H9 (cell line): Measurements from ENCODE around the gene CORO7. TPM values are rescaled to one million over a fixed set of nuclear protein-coding genes. Genes with fewer than 3 reads are reported as not detected.
A peak's percentile ranks its signal among the peaks of the same experiment; 100 is the strongest.

Experiments used
- DNase-seq: peaks from one replicate; pipeline ENCODE4 v3.0.0-alpha.2; 2017
- H2AFZ ChIP-seq: one replicate; pipeline ENCODE4 v1.6.1; 2013; ENCODE audit warnings: mild to moderate bottlenecking, low read length, control low read depth, moderate library complexity
- H2AK5ac ChIP-seq: 2 replicates; pipeline ENCODE4 v1.6.1; 2013; ENCODE audit warnings: low read length, control low read depth, mixed read lengths; ENCODE audit not compliant: insufficient read length
- H2BK120ac ChIP-seq: one replicate; pipeline ENCODE4 v1.6.1; 2013; ENCODE audit warnings: low read depth, mild to moderate bottlenecking, low read length, control low read depth, inconsistent platforms; ENCODE audit not compliant: poor library complexity, severe bottlenecking
- H2BK12ac ChIP-seq: 2 replicates; pipeline ENCODE4 v1.6.1; 2013; ENCODE audit warnings: low read length, control low read depth, mixed read lengths, low read depth; ENCODE audit not compliant: insufficient read length
- H2BK15ac ChIP-seq: 2 replicates; pipeline ENCODE4 v1.6.1; 2013; ENCODE audit warnings: low read depth, low read length, control low read depth
- H2BK20ac ChIP-seq: one replicate; pipeline ENCODE4 v1.6.1; 2013; ENCODE audit warnings: low read depth, mild to moderate bottlenecking, low read length, control low read depth, inconsistent platforms; ENCODE audit not compliant: poor library complexity, severe bottlenecking
- H2BK5ac ChIP-seq: 2 replicates; pipeline ENCODE4 v1.6.1; 2013; ENCODE audit warnings: low read length, control low read depth, mixed read lengths; ENCODE audit not compliant: insufficient read length
- H3K14ac ChIP-seq: 2 replicates; pipeline ENCODE4 v1.6.1; 2013; ENCODE audit warnings: low read length, control low read depth; ENCODE audit not compliant: insufficient read depth
- H3K18ac ChIP-seq: 2 replicates; pipeline ENCODE4 v1.6.1; 2013; ENCODE audit warnings: low read depth, mild to moderate bottlenecking, mixed read lengths, low read length, control low read depth; ENCODE audit not compliant: insufficient read length
- H3K23ac ChIP-seq: 2 replicates; pipeline ENCODE4 v1.6.1; 2013; ENCODE audit warnings: low read length, control low read depth, mixed read lengths, low read depth; ENCODE audit not compliant: insufficient read length
- H3K23me2 ChIP-seq: 2 replicates; pipeline ENCODE4 v1.6.1; 2013; ENCODE audit warnings: low read depth, mild to moderate bottlenecking, mixed read lengths, low read length, control low read depth; ENCODE audit not compliant: insufficient read length, poor library complexity, severe bottlenecking
- H3K27ac ChIP-seq: 2 replicates; pipeline ENCODE4 v1.5.1; 2013; ENCODE audit warnings: low read length, control low read depth, mixed read lengths, low read depth; ENCODE audit not compliant: insufficient read length
- H3K27me3 ChIP-seq: 2 replicates; pipeline ENCODE4 v1.6.1; 2013; ENCODE audit warnings: low read length, control low read depth, inconsistent platforms; ENCODE audit not compliant: insufficient read depth
- H3K4ac ChIP-seq: 2 replicates; pipeline ENCODE4 v1.6.1; 2013; ENCODE audit warnings: low read depth, mild to moderate bottlenecking, control low read depth, inconsistent platforms, low read length, moderate library complexity
- H3K4me1 ChIP-seq: 2 replicates; pipeline ENCODE4 v1.6.1; 2013; ENCODE audit warnings: low read length, control low read depth, inconsistent platforms; ENCODE audit not compliant: insufficient read depth
- H3K4me2 ChIP-seq: 2 replicates; pipeline ENCODE4 v1.6.1; 2013; ENCODE audit warnings: low read length, control low read depth, mixed read lengths; ENCODE audit not compliant: insufficient read length, insufficient read depth
- H3K56ac ChIP-seq: 2 replicates; pipeline ENCODE4 v1.6.1; 2013; ENCODE audit warnings: low read depth, mild to moderate bottlenecking, mixed read lengths, low read length, control low read depth; ENCODE audit not compliant: insufficient read length
- H3K79me1 ChIP-seq: 2 replicates; pipeline ENCODE4 v1.6.1; 2013; ENCODE audit warnings: low read depth, mild to moderate bottlenecking, moderate library complexity, low read length, control low read depth, inconsistent platforms; ENCODE audit not compliant: insufficient read depth, poor library complexity, severe bottlenecking
- H3K79me2 ChIP-seq: 2 replicates; pipeline ENCODE4 v1.6.1; 2013; ENCODE audit warnings: low read length, control low read depth, inconsistent platforms; ENCODE audit not compliant: insufficient read depth
- H3K9ac ChIP-seq: 2 replicates; pipeline ENCODE4 v1.6.1; 2013; ENCODE audit warnings: low read length, control low read depth, mixed read lengths; ENCODE audit not compliant: insufficient read length; ENCODE audit errors: extremely low read depth
- H3K9me3 ChIP-seq: one replicate; pipeline ENCODE4 v1.6.1; 2013; ENCODE audit warnings: low read depth, low read length, inconsistent platforms; ENCODE audit not compliant: control insufficient read depth
- H3T11ph ChIP-seq: one replicate; pipeline ENCODE4 v1.6.1; 2013; ENCODE audit warnings: mild to moderate bottlenecking, low read length, control low read depth, inconsistent platforms
- H4K20me1 ChIP-seq: one replicate; pipeline ENCODE4 v1.6.1; 2013; ENCODE audit not compliant: control insufficient read depth, insufficient read length, insufficient read depth
- H4K5ac ChIP-seq: 2 replicates; pipeline ENCODE4 v1.6.1; 2013; ENCODE audit warnings: low read depth, mild to moderate bottlenecking, mixed read lengths, low read length, control low read depth; ENCODE audit not compliant: insufficient read length
- H4K8ac ChIP-seq: replicated peaks from 2 replicates; pipeline ENCODE4 v1.6.1; 2013; ENCODE audit warnings: low read length, control low read depth, mixed read lengths, low read depth; ENCODE audit not compliant: insufficient read length
- H4K91ac ChIP-seq: 2 replicates; pipeline ENCODE4 v1.6.1; 2013; ENCODE audit warnings: low read depth, mild to moderate bottlenecking, moderate library complexity, mixed read lengths, low read length, control low read depth; ENCODE audit not compliant: insufficient read length
- H3K27ac Mint-ChIP-seq, 3 experiments: 2 replicates in 2 of 3; 3 replicates in 1 of 3; pipeline ENCODE4 v1.8.0; 2020 to 2021; ENCODE audit warnings: mixed read lengths in 3 of 3, mild to moderate bottlenecking in 1 of 3, moderate library complexity in 1 of 3
- H3K27me3 Mint-ChIP-seq: 2 replicates; pipeline ENCODE4 v1.8.0; 2021; ENCODE audit warnings: low read depth, mild to moderate bottlenecking, moderate library complexity, mixed read lengths
- H3K36me3 Mint-ChIP-seq, 3 experiments: 2 replicates in 2 of 3; 3 replicates in 1 of 3; pipeline ENCODE4 v1.8.0; 2020 to 2021; ENCODE audit warnings: low read depth in 3 of 3, mixed read lengths in 3 of 3; ENCODE audit not compliant: insufficient read depth in 1 of 3
- H3K4me1 Mint-ChIP-seq, 2 experiments: 2 replicates each; pipeline ENCODE4 v1.8.0; 2020; ENCODE audit warnings: mixed read lengths in 2 of 2
- H3K4me3 Mint-ChIP-seq, 2 experiments: 2 replicates in 1 of 2; 3 replicates in 1 of 2; pipeline ENCODE4 v1.8.0; 2020 to 2021; ENCODE audit warnings: mild to moderate bottlenecking in 2 of 2, mixed read lengths in 2 of 2, moderate library complexity in 1 of 2
- H3K9me3 Mint-ChIP-seq, 2 experiments: 2 replicates in 1 of 2; 3 replicates in 1 of 2; pipeline ENCODE4 v1.8.0; 2020; ENCODE audit warnings: mild to moderate bottlenecking in 2 of 2, mixed read lengths in 2 of 2, moderate library complexity in 1 of 2
- CTCF ChIP-seq: fragments of 200-600 bp; sonication (generic); conservative IDR thresholded peaks from 3 replicates; pipeline ENCODE4 v1.8.0; 2021; ENCODE audit warnings: antibody characterized with exemption, mild to moderate bottlenecking
- whole genome bisulfite sequencing: extraction: QIAGEN DNeasy Blood & Tissue Kit; methylation state at CpG from one replicate; pipeline ENCODE4 v1.1.7; 2013; ENCODE audit warnings: missing lambda C conversion rate, low lambda C conversion rate, mixed read lengths; ENCODE audit not compliant: insufficient read length; ENCODE audit errors: extremely low coverage; 5-methylcytosine and 5-hydroxymethylcytosine counted together
- total RNA-seq: library from RNA; stranded (reverse); gene quantifications from 2 replicates; pipeline ENCODE4 v1.2.1, GENCODE V29; 2021

The CORO7 gene
- total RNA-seq, 1 experiment from 2014 or later = 38.4 TPM

- H3K36me3 Mint-ChIP-seq = 0 out of 7 replicates have a peak, but pooled peaks cover 0 to 2% (median 0%) of the 10 kb centered on the region in 3 experiments
- TF ChIP-seq CTCF = no peak
- Histone ChIP-seq H2AK5ac (no peak overlapping the region), H4K20me1 (peaks cover 3% of the 10 kb centered on the region), H3K27ac (no peak overlapping the region), H4K5ac (no peak overlapping the region), H3K4me1 (0 out of 2 replicates have a peak, but pooled peaks cover 3% of the 10 kb centered on the region), H3K9ac (no peak overlapping the region), H3K9me3 (no peaks in the 10 kb centered on the region), H3K23ac (no peak overlapping the region), H3K14ac (peak overlapping the region; percentile 70; the same call in 1 of the 2 replicates), H4K8ac (no peak overlapping the region), H3K4ac (no peak overlapping the region), H3K79me1 (no peaks in the 10 kb centered on the region), H3K4me2 (peak overlapping the region; percentile 71), H3K79me2 (peaks cover 6% of the 10 kb centered on the region; the same call in 1 of the 2 replicates), H2BK5ac (no peak overlapping the region), H3K23me2 (peaks cover 12% of the 10 kb centered on the region), H2AFZ (no peak overlapping the region), H2BK12ac (no peak overlapping the region), H3T11ph (no peak overlapping the region), H4K91ac (no peak overlapping the region), H3K56ac (no peak overlapping the region), H2BK20ac (no peak overlapping the region), H2BK15ac (no peak overlapping the region), H3K27me3 (no peaks in the 10 kb centered on the region; the same call in 1 of the 2 replicates), H3K18ac (no peak overlapping the region), H2BK120ac (no peak overlapping the region)
- H3K27me3 Mint-ChIP-seq = peaks cover 21% of the 10 kb centered on the region
- peak overlapping the region; percentile 70 to 80 for H3K4me3 Mint-ChIP-seq
- WGBS = no CpG with 5 or more reads among the region's 20 CpGs
- peaks cover 7 to 35% of the 10 kb centered on the region in 2 experiments for H3K4me1 Mint-ChIP-seq
- DNase-seq = no peak
- no peak overlapping the region for H3K27ac Mint-ChIP-seq
- peaks cover 0 to 3% of the 10 kb centered on the region in 2 experiments; a peak in 1 of 5 replicates for H3K9me3 Mint-ChIP-seq
Observed at GRCh38 chr16:4316864-4317531, 99.4 kb downstream of the CORO7 start.
